WTC11 (cell line): ENCODE data around the gene SEC14L6.
A peak's percentile ranks its signal among the peaks of the same experiment; 100 is the strongest.

Source experiments
- FOXJ3 ChIP-seq: sonication (generic); formaldehyde crosslinking; IDR thresholded peaks from 2 replicates; pipeline ENCODE4 v1.9.0; 2021; ENCODE audit warnings: missing genetic modification reagents, mild to moderate bottlenecking, borderline replicate concordance
- NFYB ChIP-seq: sonication (generic); formaldehyde crosslinking; conservative IDR thresholded peaks from 2 replicates; pipeline ENCODE4 v1.8.0; 2022; ENCODE audit warnings: low read depth, missing genetic modification reagents
- NR1H2 ChIP-seq: sonication (generic); formaldehyde crosslinking; IDR thresholded peaks from 2 replicates; pipeline ENCODE4 v1.9.0; 2021; ENCODE audit warnings: mild to moderate bottlenecking, moderate library complexity, missing genetic modification reagents
- RELA ChIP-seq: sonication (generic); formaldehyde crosslinking; IDR thresholded peaks from 2 replicates; pipeline ENCODE4 v1.8.1; 2022; ENCODE audit warnings: missing genetic modification reagents, mild to moderate bottlenecking, borderline replicate concordance
- SP1 ChIP-seq: sonication (generic); formaldehyde crosslinking; conservative IDR thresholded peaks from 2 replicates; pipeline ENCODE4 v1.8.1; 2022; ENCODE audit warnings: missing genetic modification reagents
- ZBTB21 ChIP-seq: sonication (generic); formaldehyde crosslinking; IDR thresholded peaks from 2 replicates; pipeline ENCODE4 v1.8.1; 2023; ENCODE audit warnings: mild to moderate bottlenecking, missing genetic modification reagents, borderline replicate concordance
- ZNF138 ChIP-seq: sonication (generic); formaldehyde crosslinking; conservative IDR thresholded peaks from 2 replicates; pipeline ENCODE4 v1.8.1; 2022; ENCODE audit warnings: mild to moderate bottlenecking, moderate library complexity, missing genetic modification reagents
- ZNF416 ChIP-seq: fragments of 250-450 bp; sonication (Bioruptor Pico); IDR thresholded peaks from 2 replicates; pipeline ENCODE4 v1.9.0; 2021; ENCODE audit warnings: mild to moderate bottlenecking, inconsistent platforms
- TF ChIP-seq, protein P1 (sequence below): fragments of 200-600 bp; IDR thresholded peaks from 2 replicates; pipeline ENCODE4 v1.8.0; 2022; ENCODE audit warnings: antibody characterized with exemption
- TF ChIP-seq, protein P2 (sequence below): sonication (generic); formaldehyde crosslinking; IDR thresholded peaks from 2 replicates; pipeline ENCODE4 v1.8.1; 2022; ENCODE audit warnings: missing genetic modification reagents, borderline replicate concordance
- TF ChIP-seq, protein P3 (sequence below): sonication (generic); formaldehyde crosslinking; IDR thresholded peaks from 2 replicates; pipeline ENCODE4 v1.8.0; 2022; ENCODE audit warnings: mild to moderate bottlenecking, missing genetic modification reagents
- TF ChIP-seq, protein P4 (sequence below): sonication (generic); formaldehyde crosslinking; conservative IDR thresholded peaks from 2 replicates; pipeline ENCODE4 v1.8.1; 2022; ENCODE audit warnings: mild to moderate bottlenecking, missing genetic modification reagents
- TF ChIP-seq, protein P5 (sequence below): sonication (generic); formaldehyde crosslinking; IDR thresholded peaks from 2 replicates; pipeline ENCODE4 v1.8.1; 2022; ENCODE audit warnings: low read depth, mild to moderate bottlenecking, moderate library complexity, missing genetic modification reagents, borderline replicate concordance
- TF ChIP-seq, protein P6 (sequence below): sonication (generic); formaldehyde crosslinking; IDR thresholded peaks from 2 replicates; pipeline ENCODE4 v1.8.1; 2023; ENCODE audit warnings: mild to moderate bottlenecking, missing genetic modification reagents, moderate library complexity

DNA sequence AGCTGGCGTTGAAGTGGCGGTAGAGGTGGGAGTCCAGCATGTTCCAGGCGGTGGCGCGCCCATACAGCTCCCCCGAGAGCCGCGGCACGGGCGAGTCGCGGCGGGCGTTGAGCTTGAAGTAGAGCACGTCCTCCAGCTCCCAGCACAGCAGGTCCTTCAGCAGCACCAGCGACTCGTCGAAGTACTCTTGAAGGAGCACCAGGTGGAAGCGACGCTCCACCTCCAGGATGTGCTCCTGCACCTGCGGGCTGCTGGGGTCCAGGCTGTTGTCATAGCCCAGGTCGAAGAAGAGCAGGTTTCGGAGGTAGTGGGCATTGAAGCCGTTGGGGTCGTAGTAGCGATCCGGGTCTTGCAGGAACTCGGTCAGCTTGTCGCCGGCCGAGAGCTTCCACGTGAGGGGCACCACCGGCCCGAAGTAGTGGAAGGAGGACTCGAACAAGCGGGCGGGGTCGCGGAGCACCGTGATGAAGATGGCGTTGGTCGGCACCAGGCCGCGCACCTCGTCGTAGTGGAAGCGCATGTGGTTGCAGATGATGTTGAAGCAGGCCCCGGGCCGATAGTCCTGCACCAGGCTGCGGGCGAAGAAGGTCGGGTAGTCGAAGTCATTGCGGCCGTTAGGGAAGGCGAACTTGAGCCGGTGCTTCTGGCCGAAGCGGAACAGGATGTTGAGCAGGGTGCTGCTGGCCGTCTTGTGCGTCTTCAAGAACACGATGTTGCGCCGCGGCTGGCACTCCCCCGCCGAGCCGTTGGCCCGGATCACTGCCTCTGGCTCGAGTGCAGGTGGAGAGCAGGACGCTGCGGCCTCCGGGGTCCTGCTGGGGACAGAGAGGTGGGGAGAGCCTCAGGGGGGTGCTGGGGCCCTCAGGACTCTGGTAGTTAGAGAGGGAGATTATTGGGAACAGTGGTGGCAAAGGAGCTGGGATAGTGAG, 9.0 kb upstream of the SEC14L6 start:
- TF ChIP-seq, protein P1, sequence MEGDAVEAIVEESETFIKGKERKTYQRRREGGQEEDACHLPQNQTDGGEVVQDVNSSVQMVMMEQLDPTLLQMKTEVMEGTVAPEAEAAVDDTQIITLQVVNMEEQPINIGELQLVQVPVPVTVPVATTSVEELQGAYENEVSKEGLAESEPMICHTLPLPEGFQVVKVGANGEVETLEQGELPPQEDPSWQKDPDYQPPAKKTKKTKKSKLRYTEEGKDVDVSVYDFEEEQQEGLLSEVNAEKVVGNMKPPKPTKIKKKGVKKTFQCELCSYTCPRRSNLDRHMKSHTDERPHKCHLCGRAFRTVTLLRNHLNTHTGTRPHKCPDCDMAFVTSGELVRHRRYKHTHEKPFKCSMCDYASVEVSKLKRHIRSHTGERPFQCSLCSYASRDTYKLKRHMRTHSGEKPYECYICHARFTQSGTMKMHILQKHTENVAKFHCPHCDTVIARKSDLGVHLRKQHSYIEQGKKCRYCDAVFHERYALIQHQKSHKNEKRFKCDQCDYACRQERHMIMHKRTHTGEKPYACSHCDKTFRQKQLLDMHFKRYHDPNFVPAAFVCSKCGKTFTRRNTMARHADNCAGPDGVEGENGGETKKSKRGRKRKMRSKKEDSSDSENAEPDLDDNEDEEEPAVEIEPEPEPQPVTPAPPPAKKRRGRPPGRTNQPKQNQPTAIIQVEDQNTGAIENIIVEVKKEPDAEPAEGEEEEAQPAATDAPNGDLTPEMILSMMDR, result 0 out of 2 replicates have a peak, but pooled peaks have one; percentile 13
- TF ChIP-seq, protein P2, sequence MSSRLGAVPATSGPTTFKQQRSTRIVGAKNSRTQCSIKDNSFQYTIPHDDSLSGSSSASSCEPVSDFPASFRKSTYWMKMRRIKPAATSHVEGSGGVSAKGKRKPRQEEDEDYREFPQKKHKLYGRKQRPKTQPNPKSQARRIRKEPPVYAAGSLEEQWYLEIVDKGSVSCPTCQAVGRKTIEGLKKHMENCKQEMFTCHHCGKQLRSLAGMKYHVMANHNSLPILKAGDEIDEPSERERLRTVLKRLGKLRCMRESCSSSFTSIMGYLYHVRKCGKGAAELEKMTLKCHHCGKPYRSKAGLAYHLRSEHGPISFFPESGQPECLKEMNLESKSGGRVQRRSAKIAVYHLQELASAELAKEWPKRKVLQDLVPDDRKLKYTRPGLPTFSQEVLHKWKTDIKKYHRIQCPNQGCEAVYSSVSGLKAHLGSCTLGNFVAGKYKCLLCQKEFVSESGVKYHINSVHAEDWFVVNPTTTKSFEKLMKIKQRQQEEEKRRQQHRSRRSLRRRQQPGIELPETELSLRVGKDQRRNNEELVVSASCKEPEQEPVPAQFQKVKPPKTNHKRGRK, result no peak
- no peak for TF ChIP-seq ZNF416 (CRISPR knock-in tag)
- TF ChIP-seq FOXJ3 (CRISPR knock-in tag), result no peak
- TF ChIP-seq, protein P3, sequence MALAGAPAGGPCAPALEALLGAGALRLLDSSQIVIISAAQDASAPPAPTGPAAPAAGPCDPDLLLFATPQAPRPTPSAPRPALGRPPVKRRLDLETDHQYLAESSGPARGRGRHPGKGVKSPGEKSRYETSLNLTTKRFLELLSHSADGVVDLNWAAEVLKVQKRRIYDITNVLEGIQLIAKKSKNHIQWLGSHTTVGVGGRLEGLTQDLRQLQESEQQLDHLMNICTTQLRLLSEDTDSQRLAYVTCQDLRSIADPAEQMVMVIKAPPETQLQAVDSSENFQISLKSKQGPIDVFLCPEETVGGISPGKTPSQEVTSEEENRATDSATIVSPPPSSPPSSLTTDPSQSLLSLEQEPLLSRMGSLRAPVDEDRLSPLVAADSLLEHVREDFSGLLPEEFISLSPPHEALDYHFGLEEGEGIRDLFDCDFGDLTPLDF (CRISPR knock-in tag), result no peak
- TF ChIP-seq NR1H2 (CRISPR knock-in tag), result no peak
- TF ChIP-seq RELA, result no peak
- TF ChIP-seq, protein P4, sequence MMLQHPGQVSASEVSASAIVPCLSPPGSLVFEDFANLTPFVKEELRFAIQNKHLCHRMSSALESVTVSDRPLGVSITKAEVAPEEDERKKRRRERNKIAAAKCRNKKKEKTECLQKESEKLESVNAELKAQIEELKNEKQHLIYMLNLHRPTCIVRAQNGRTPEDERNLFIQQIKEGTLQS, result no peak
- TF ChIP-seq, protein P5, sequence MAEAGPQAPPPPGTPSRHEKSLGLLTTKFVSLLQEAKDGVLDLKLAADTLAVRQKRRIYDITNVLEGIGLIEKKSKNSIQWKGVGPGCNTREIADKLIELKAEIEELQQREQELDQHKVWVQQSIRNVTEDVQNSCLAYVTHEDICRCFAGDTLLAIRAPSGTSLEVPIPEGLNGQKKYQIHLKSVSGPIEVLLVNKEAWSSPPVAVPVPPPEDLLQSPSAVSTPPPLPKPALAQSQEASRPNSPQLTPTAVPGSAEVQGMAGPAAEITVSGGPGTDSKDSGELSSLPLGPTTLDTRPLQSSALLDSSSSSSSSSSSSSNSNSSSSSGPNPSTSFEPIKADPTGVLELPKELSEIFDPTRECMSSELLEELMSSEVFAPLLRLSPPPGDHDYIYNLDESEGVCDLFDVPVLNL (CRISPR knock-in tag), result no peak
- TF ChIP-seq, protein P6, sequence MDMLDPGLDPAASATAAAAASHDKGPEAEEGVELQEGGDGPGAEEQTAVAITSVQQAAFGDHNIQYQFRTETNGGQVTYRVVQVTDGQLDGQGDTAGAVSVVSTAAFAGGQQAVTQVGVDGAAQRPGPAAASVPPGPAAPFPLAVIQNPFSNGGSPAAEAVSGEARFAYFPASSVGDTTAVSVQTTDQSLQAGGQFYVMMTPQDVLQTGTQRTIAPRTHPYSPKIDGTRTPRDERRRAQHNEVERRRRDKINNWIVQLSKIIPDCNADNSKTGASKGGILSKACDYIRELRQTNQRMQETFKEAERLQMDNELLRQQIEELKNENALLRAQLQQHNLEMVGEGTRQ, result no peak
- no peak for TF ChIP-seq NFYB (CRISPR knock-in tag)
- no peak for TF ChIP-seq SP1 (CRISPR knock-in tag)
- no peak for TF ChIP-seq ZNF138
- TF ChIP-seq ZBTB21 (CRISPR knock-in tag), result no peak
